Suprapubic skin (tissue), 3 donors: ENCODE measurements around the gene NDUFS1.
"Not testable (repeated sequence)": the region's sequence is repeated elsewhere in the genome, so short reads cannot be mapped to it uniquely, and the experiment has no call there.

Experiments
- CTCF ChIP-seq, 2 donors: fragments of 200-600 bp in 1 of 2; fragments of 450-650 bp in 1 of 2; sonication (generic) in 1 of 2; IDR thresholded peaks; one replicate each; pipeline ENCODE4 v1.5.1; 2016 to 2019; ENCODE audit warnings: antibody characterized with exemption in 2 of 2, mild to moderate bottlenecking in 1 of 2, moderate library complexity in 1 of 2
- POLR2A ChIP-seq, 2 donors: fragments of 450-650 bp; IDR thresholded peaks; one replicate each; pipeline ENCODE4 v1.6.1; 2017; ENCODE audit warnings: antibody characterized with exemption in 2 of 2, mild to moderate bottlenecking in 2 of 2, moderate library complexity in 2 of 2

- not testable (repeated sequence) for TF ChIP-seq POLR2A, CTCF (IDR thresholded peaks at IDR 0.05)
These were observed 81.4 kb downstream of the NDUFS1 start for GRCh38 chr2:206077879-206078278.
